ENCODE data around the gene PREX1.

DNA sequence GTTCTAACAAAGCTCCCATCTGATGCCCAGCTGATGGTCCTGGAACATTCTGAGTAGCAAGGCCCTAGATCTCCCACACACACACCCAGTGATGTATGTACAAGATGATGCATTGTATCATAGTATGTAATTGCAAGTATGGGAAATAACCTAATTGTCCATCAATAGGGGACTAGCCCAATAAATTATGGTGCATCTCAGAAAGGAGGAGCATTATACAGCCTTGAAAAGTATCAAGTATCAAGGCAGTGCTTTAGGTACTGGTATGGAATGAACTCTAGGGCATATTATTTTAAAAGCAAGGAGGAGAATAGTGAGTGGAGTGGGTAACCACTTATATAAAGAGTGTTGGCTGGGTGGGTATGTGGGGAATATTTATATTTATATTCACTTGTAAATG, 24.8 kb upstream of the PREX1 start:
- TF ChIP-seq, protein P1, sequence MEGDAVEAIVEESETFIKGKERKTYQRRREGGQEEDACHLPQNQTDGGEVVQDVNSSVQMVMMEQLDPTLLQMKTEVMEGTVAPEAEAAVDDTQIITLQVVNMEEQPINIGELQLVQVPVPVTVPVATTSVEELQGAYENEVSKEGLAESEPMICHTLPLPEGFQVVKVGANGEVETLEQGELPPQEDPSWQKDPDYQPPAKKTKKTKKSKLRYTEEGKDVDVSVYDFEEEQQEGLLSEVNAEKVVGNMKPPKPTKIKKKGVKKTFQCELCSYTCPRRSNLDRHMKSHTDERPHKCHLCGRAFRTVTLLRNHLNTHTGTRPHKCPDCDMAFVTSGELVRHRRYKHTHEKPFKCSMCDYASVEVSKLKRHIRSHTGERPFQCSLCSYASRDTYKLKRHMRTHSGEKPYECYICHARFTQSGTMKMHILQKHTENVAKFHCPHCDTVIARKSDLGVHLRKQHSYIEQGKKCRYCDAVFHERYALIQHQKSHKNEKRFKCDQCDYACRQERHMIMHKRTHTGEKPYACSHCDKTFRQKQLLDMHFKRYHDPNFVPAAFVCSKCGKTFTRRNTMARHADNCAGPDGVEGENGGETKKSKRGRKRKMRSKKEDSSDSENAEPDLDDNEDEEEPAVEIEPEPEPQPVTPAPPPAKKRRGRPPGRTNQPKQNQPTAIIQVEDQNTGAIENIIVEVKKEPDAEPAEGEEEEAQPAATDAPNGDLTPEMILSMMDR (optimal IDR thresholded peaks at IDR 0.05 in 1 of 3, IDR thresholded peaks at IDR 0.05 in 1 of 3, conservative IDR thresholded peaks at IDR 0.05 in 1 of 3; ENCODE audit: extremely low read depth in 1 of 3, insufficient read depth in 2 of 3, low read length in 3 of 3): no peak
- TF ChIP-seq EZH2 (IDR thresholded peaks at IDR 0.05; ENCODE audit: low read length): no peak
